ENCODE measurements around the gene SMCO3.

SMCO3 gene

DNA sequence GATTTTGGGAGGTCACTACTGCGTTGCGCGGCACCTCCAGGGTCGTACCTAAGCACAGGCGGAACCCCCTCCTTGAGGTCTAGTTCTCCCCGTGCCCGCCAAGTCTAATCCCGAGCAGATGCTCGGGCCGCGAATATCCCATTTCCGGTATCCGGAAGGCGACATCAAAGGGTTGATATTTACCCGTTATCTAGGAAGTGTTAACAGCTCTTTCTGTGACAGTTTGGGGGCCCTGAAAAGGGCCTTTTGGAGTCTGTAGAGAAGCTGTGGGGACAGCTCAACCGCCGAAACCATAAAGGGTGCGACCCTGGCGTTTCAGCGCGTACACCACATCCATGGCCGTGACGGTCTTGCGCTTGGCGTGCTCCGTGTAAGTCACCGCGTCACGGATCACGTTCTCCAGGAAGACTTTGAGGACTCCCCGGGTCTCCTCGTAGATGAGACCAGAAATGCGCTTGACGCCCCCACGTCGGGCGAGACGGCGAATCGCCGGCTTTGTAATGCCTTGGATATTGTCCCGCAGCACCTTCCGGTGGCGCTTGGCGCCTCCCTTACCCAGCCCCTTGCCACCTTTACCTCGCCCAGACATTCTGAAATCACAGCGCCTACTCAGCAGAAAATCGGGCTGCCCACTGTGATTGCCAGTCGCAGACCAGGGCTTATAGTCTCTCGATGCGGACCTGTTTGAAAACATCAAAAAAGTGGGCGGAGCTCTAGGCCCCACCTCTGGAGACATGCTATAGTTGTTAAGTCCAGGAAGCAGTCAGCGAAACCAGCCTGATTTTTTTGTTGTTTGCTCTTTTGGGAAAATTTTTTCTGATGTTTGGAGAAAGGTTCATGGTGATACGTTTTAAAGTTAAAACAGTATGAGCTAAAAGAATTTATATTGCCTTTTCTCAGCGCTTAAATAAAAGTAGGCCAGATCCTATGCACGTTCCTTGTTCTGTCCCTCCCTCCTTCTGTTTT is 43.2 kb downstream of the SMCO3 start (continued):
- TF ChIP-seq, protein P1, sequence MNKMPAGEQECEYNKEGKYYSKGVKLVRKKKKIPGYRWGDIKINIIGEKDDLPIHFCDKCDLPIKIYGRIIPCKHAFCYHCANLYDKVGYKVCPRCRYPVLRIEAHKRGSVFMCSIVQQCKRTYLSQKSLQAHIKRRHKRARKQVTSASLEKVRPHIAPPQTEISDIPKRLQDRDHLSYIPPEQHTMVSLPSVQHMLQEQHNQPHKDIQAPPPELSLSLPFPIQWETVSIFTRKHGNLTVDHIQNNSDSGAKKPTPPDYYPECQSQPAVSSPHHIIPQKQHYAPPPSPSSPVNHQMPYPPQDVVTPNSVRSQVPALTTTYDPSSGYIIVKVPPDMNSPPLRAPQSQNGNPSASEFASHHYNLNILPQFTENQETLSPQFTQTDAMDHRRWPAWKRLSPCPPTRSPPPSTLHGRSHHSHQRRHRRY (tag by site-specific recombination; IDR thresholded peaks at IDR 0.05), result no peak
- TF ChIP-seq ZNF37A (tag by site-specific recombination; IDR thresholded peaks at IDR 0.05), result no peak
- TF ChIP-seq ZFP41 (tag by site-specific recombination; IDR thresholded peaks at IDR 0.05; ENCODE audit: borderline replicate concordance), result no peak
- TF ChIP-seq ZNF248 (tag by site-specific recombination; IDR thresholded peaks at IDR 0.05), result no peak
- no peak for TF ChIP-seq HOXC10 (CRISPR knock-in tag; IDR thresholded peaks at IDR 0.05)
- no peak for TF ChIP-seq ZNF596 (tag by site-specific recombination; IDR thresholded peaks at IDR 0.05)
- TF ChIP-seq ZNF146 (tag by site-specific recombination; IDR thresholded peaks at IDR 0.05), result no peak
- no peak for TF ChIP-seq ZNF571 (tag by site-specific recombination; IDR thresholded peaks at IDR 0.05)
- no peak for TF ChIP-seq TRIM28 (IDR thresholded peaks at IDR 0.05; ENCODE audit: borderline replicate concordance, low read length)

DNA sequence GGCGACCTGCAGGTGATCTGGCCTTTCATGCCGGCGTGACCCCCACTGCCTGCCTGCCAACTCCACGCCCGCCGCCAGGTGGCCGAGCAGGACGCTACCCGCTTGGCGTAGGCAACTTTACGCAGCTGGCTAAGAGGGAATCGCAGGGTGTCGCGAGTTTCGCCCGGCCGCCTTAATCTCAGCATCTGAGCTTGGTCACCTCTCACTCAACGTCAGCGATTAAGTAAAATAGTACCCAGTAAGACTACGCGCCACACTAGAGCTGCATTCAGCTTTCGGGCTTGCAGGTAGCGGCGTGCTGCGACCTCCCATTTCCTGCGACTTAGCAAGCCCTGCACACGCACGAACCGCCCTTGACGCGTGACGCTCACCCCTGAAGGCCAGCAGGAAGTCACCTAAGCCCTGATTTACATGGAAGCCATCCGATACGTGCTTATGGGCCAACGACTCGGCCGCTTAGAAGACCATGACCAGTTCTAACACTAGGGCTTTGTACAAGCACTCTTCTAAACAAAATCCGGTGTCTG is 44.0 kb downstream of the SMCO3 start:
- Histone ChIP-seq H3K4me1 (ENCODE audit: control insufficient read depth, insufficient read depth, low read length) (peaks cover 5% of the 10 kb centered on the region; the same call in 1 of the 2 replicates), H3K4me3 (ENCODE audit: low read depth, low read length) (peak overlapping the region; percentile 76), H3K27ac (ENCODE audit: extremely low read depth, low read depth, low read length) (peak overlapping the region; percentile 76), H3K9me3 (ENCODE audit: control insufficient read depth, insufficient read depth, low read depth, low read length) (no peaks in the 10 kb centered on the region; the same call in 1 of the 2 replicates), H3K36me3 (ENCODE audit: control insufficient read depth in 2 of 2, insufficient read depth in 1 of 2, low read length in 2 of 2) (no peaks in the 10 kb centered on the region)
- ChIA-PET CTCF (interaction anchor here (0.5 to 1.9 kb wide), 12 partner anchors 9 to 453 kb away, joined by 3 to 6 read pairs (median 3); partner anchors contain the start of genes C12orf60 and WBP11), POLR2A (interaction anchor here (0.5 to 2.9 kb wide), 6 partner anchors 11 to 226 kb away, joined by 3 to 32 read pairs (median 6); partner anchors contain the start of genes C12orf60 and WBP11)
- TF ChIP-seq GFI1B (tag by site-specific recombination; IDR thresholded peaks at IDR 0.05) (no peak), ZNF48 (tag by site-specific recombination; IDR thresholded peaks at IDR 0.05) (no peak), ZNF335 (tag by site-specific recombination; conservative IDR thresholded peaks at IDR 0.05) (peak; percentile 96), ZNF561 (tag by site-specific recombination; IDR thresholded peaks at IDR 0.05; ENCODE audit: borderline replicate concordance) (no peak), ZNF19 (tag by site-specific recombination; IDR thresholded peaks at IDR 0.05; ENCODE audit: low read depth) (no peak), HOXA7 (CRISPR knock-in tag; IDR thresholded peaks at IDR 0.05; ENCODE audit: borderline replicate concordance) (no peak), ZNF223 (tag by site-specific recombination; IDR thresholded peaks at IDR 0.05) (no peak), ZNF23 (tag by site-specific recombination; IDR thresholded peaks at IDR 0.05; ENCODE audit: borderline replicate concordance) (no peak), ZNF157 (tag by site-specific recombination; IDR thresholded peaks at IDR 0.05) (no peak), HOXD13 (CRISPR knock-in tag; IDR thresholded peaks at IDR 0.05; ENCODE audit: borderline replicate concordance) (no peak)
- TF ChIP-seq, protein P2, sequence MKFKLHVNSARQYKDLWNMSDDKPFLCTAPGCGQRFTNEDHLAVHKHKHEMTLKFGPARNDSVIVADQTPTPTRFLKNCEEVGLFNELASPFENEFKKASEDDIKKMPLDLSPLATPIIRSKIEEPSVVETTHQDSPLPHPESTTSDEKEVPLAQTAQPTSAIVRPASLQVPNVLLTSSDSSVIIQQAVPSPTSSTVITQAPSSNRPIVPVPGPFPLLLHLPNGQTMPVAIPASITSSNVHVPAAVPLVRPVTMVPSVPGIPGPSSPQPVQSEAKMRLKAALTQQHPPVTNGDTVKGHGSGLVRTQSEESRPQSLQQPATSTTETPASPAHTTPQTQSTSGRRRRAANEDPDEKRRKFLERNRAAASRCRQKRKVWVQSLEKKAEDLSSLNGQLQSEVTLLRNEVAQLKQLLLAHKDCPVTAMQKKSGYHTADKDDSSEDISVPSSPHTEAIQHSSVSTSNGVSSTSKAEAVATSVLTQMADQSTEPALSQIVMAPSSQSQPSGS (tag by site-specific recombination; IDR thresholded peaks at IDR 0.05; ENCODE audit: low read depth), result no peak
- TF ChIP-seq, protein P3, sequence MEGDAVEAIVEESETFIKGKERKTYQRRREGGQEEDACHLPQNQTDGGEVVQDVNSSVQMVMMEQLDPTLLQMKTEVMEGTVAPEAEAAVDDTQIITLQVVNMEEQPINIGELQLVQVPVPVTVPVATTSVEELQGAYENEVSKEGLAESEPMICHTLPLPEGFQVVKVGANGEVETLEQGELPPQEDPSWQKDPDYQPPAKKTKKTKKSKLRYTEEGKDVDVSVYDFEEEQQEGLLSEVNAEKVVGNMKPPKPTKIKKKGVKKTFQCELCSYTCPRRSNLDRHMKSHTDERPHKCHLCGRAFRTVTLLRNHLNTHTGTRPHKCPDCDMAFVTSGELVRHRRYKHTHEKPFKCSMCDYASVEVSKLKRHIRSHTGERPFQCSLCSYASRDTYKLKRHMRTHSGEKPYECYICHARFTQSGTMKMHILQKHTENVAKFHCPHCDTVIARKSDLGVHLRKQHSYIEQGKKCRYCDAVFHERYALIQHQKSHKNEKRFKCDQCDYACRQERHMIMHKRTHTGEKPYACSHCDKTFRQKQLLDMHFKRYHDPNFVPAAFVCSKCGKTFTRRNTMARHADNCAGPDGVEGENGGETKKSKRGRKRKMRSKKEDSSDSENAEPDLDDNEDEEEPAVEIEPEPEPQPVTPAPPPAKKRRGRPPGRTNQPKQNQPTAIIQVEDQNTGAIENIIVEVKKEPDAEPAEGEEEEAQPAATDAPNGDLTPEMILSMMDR (tag by site-specific recombination; IDR thresholded peaks at IDR 0.05), result peak; percentile 87; the same call in 1 of the 2 replicates
- TF ChIP-seq, protein P4, sequence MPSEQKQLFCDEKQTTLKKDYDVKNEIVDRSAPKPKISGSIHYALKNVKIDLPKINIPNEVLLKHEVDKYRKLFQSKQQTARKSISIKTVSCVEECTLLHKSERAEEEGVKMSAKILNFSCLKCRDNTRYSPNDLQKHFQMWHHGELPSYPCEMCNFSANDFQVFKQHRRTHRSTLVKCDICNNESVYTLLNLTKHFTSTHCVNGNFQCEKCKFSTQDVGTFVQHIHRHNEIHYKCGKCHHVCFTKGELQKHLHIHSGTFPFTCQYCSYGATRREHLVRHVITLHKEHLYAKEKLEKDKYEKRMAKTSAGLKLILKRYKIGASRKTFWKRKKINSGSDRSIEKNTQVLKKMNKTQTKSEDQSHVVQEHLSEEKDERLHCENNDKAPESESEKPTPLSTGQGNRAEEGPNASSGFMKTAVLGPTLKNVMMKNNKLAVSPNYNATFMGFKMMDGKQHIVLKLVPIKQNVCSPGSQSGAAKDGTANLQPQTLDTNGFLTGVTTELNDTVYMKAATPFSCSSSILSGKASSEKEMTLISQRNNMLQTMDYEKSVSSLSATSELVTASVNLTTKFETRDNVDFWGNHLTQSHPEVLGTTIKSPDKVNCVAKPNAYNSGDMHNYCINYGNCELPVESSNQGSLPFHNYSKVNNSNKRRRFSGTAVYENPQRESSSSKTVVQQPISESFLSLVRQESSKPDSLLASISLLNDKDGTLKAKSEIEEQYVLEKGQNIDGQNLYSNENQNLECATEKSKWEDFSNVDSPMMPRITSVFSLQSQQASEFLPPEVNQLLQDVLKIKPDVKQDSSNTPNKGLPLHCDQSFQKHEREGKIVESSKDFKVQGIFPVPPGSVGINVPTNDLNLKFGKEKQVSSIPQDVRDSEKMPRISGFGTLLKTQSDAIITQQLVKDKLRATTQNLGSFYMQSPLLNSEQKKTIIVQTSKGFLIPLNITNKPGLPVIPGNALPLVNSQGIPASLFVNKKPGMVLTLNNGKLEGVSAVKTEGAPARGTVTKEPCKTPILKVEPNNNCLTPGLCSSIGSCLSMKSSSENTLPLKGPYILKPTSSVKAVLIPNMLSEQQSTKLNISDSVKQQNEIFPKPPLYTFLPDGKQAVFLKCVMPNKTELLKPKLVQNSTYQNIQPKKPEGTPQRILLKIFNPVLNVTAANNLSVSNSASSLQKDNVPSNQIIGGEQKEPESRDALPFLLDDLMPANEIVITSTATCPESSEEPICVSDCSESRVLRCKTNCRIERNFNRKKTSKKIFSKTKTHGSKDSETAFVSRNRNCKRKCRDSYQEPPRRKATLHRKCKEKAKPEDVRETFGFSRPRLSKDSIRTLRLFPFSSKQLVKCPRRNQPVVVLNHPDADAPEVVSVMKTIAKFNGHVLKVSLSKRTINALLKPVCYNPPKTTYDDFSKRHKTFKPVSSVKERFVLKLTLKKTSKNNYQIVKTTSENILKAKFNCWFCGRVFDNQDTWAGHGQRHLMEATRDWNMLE (tag by site-specific recombination; conservative IDR thresholded peaks at IDR 0.05; ENCODE audit: low read depth), result no peak
- TF ChIP-seq, protein P5, sequence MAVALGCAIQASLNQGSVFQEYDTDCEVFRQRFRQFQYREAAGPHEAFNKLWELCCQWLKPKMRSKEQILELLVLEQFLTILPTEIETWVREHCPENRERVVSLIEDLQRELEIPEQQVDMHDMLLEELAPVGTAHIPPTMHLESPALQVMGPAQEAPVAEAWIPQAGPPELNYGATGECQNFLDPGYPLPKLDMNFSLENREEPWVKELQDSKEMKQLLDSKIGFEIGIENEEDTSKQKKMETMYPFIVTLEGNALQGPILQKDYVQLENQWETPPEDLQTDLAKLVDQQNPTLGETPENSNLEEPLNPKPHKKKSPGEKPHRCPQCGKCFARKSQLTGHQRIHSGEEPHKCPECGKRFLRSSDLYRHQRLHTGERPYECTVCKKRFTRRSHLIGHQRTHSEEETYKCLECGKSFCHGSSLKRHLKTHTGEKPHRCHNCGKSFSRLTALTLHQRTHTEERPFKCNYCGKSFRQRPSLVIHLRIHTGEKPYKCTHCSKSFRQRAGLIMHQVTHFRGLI (tag by site-specific recombination; IDR thresholded peaks at IDR 0.05), result no peak
- TF ChIP-seq, protein P6, sequence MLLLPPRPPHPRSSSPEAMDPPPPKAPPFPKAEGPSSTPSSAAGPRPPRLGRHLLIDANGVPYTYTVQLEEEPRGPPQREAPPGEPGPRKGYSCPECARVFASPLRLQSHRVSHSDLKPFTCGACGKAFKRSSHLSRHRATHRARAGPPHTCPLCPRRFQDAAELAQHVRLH (tag by site-specific recombination; IDR thresholded peaks at IDR 0.05), result no peak

All from HEK293 (cell line).